ENCODE data around the gene LYPD4.

The LYPD4 gene
- 0 reads per million in 3 donors for total RNA-seq

- no peak for DNase-seq
- H3K4me1 ChIP-seq (ENCODE audit: control insufficient read depth, insufficient read depth, low read length, poor library complexity, severe bottlenecking) = no peaks in the 10 kb centered on the region
- H3K4me3 ChIP-seq (ENCODE audit: insufficient read depth, low read depth, low read length, poor library complexity, severe bottlenecking) = no peak within 1 kb of the TSS
- no peaks in the 10 kb centered on the region for H3K36me3 ChIP-seq (ENCODE audit: control insufficient read depth, insufficient read depth, low read length)
- H3K9me3 ChIP-seq (ENCODE audit: control insufficient read depth, low read length) = no peaks in the 10 kb centered on the region
- no peak within 1 kb of the TSS for H3K27ac ChIP-seq (ENCODE audit: insufficient read depth, low read length, poor library complexity, severe bottlenecking)
- no peaks in the 10 kb centered on the region for H3K27me3 ChIP-seq (replicated peaks; ENCODE audit: control insufficient read depth, insufficient read depth, low read length, poor library complexity, severe bottlenecking)
Measured at GRCh38 chr19:41844601-41845000, at the start of gene LYPD4. Gene LYPD4, minus strand, starts transcription at chr19:41844683. Its CDS starts 5,398 bp downstream, at chr19:41839285.

DNA sequence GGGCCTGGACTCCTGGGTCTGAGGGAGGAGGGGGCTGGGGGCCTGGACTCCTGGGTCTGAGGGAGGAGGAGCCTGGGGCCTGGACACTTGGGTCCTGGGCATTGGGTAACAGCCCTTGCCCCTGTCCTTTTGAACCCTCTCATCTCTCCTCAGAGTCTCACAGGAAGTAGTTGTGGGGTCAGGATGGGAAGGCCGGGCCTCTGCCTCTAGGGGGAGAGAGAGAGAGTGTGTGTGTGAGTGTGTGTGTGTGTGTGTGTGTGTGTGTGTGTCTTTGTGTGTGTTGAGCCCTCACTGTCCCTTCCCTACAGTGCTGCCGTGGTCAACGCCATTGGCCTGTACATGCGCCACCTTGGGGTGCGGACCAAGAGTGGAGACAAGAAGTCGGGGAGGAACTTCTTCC lies 49.4 kb upstream of the LYPD4 start:
- Histone ChIP-seq H3K4me1 (ENCODE audit: control insufficient read depth, insufficient read depth, low read length, poor library complexity, severe bottlenecking) (peaks cover 42% of the 10 kb centered on the region), H3K36me3 (ENCODE audit: control insufficient read depth, insufficient read depth, low read length) (peaks cover 84% of the 10 kb centered on the region), H3K4me3 (ENCODE audit: insufficient read depth, low read depth, low read length, poor library complexity, severe bottlenecking) (no peak overlapping the region), H3K9me3 (ENCODE audit: control insufficient read depth, low read length) (no peaks in the 10 kb centered on the region), H3K27ac (ENCODE audit: insufficient read depth, low read length, poor library complexity, severe bottlenecking) (peak overlapping the region; percentile 53), H3K27me3 (replicated peaks; ENCODE audit: control insufficient read depth, insufficient read depth, low read length, poor library complexity, severe bottlenecking) (no peaks in the 10 kb centered on the region)
- no peak for DNase-seq

- Histone ChIP-seq H3K27ac (ENCODE audit: insufficient read depth, low read length, poor library complexity, severe bottlenecking) (peak overlapping the region; percentile 45), H3K36me3 (ENCODE audit: control insufficient read depth, insufficient read depth, low read length) (peaks cover 74% of the 10 kb centered on the region), H3K4me3 (ENCODE audit: insufficient read depth, low read depth, low read length, poor library complexity, severe bottlenecking) (no peak overlapping the region), H3K4me1 (ENCODE audit: control insufficient read depth, insufficient read depth, low read length, poor library complexity, severe bottlenecking) (peaks cover 57% of the 10 kb centered on the region), H3K9me3 (ENCODE audit: control insufficient read depth, low read length) (no peaks in the 10 kb centered on the region), H3K27me3 (replicated peaks; ENCODE audit: control insufficient read depth, insufficient read depth, low read length, poor library complexity, severe bottlenecking) (no peaks in the 10 kb centered on the region)
- DNase-seq = no peak
Measured at GRCh38 chr19:41892173-41892902, 47.9 kb upstream of the LYPD4 start.

- no peak for DNase-seq
- H3K27ac ChIP-seq (ENCODE audit: insufficient read depth, low read length, poor library complexity, severe bottlenecking) = no peak overlapping the region
- peaks cover 62% of the 10 kb centered on the region for H3K36me3 ChIP-seq (ENCODE audit: control insufficient read depth, insufficient read depth, low read length)
- H3K9me3 ChIP-seq (ENCODE audit: control insufficient read depth, low read length) = no peaks in the 10 kb centered on the region
- H3K4me1 ChIP-seq (ENCODE audit: control insufficient read depth, insufficient read depth, low read length, poor library complexity, severe bottlenecking) = peaks cover 68% of the 10 kb centered on the region
- no peaks in the 10 kb centered on the region for H3K27me3 ChIP-seq (replicated peaks; ENCODE audit: control insufficient read depth, insufficient read depth, low read length, poor library complexity, severe bottlenecking)
- H3K4me3 ChIP-seq (ENCODE audit: insufficient read depth, low read depth, low read length, poor library complexity, severe bottlenecking) = no peak overlapping the region
Measured at GRCh38 chr19:41890936-41891335, 46.5 kb upstream of the LYPD4 start.

DNA sequence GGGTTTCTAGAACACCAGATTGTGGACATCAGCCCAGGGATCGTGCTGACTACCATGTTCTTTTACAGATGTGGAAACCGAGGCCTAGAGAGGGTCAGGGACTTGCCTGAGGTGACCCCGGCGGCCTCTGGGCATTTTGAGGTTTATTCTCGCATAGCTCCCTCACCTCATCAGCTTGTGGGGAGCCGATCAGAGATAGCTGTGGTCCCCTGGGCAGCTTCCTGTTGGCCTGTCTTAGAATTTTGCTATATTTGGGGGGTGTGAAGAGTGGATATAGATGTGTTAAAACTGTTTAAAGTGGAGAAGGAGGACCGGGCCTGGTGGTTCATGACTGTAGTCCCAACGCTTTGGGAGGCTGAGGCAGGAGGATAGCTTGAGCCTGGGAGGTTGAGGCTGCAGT lies 45.4 kb upstream of the LYPD4 start:
- Histone ChIP-seq H3K4me3 (ENCODE audit: insufficient read depth, low read depth, low read length, poor library complexity, severe bottlenecking) (no peak overlapping the region), H3K27ac (ENCODE audit: insufficient read depth, low read length, poor library complexity, severe bottlenecking) (peak overlapping the region; percentile 4), H3K4me1 (ENCODE audit: control insufficient read depth, insufficient read depth, low read length, poor library complexity, severe bottlenecking) (peaks cover 72% of the 10 kb centered on the region), H3K9me3 (ENCODE audit: control insufficient read depth, low read length) (no peaks in the 10 kb centered on the region), H3K36me3 (ENCODE audit: control insufficient read depth, insufficient read depth, low read length) (peaks cover 51% of the 10 kb centered on the region), H3K27me3 (replicated peaks; ENCODE audit: control insufficient read depth, insufficient read depth, low read length, poor library complexity, severe bottlenecking) (no peaks in the 10 kb centered on the region)
- DNase-seq = no peak

- Histone ChIP-seq H3K36me3 (ENCODE audit: control insufficient read depth, insufficient read depth, low read length) (peaks cover 42% of the 10 kb centered on the region), H3K9me3 (ENCODE audit: control insufficient read depth, low read length) (no peaks in the 10 kb centered on the region), H3K4me3 (ENCODE audit: insufficient read depth, low read depth, low read length, poor library complexity, severe bottlenecking) (no peak overlapping the region), H3K27me3 (replicated peaks; ENCODE audit: control insufficient read depth, insufficient read depth, low read length, poor library complexity, severe bottlenecking) (no peaks in the 10 kb centered on the region), H3K4me1 (ENCODE audit: control insufficient read depth, insufficient read depth, low read length, poor library complexity, severe bottlenecking) (peaks cover 73% of the 10 kb centered on the region), H3K27ac (ENCODE audit: insufficient read depth, low read length, poor library complexity, severe bottlenecking) (peak overlapping the region; percentile 92)
- no peak for DNase-seq
Measured at GRCh38 chr19:41888926-41889325, 44.4 kb upstream of the LYPD4 start.

DNA sequence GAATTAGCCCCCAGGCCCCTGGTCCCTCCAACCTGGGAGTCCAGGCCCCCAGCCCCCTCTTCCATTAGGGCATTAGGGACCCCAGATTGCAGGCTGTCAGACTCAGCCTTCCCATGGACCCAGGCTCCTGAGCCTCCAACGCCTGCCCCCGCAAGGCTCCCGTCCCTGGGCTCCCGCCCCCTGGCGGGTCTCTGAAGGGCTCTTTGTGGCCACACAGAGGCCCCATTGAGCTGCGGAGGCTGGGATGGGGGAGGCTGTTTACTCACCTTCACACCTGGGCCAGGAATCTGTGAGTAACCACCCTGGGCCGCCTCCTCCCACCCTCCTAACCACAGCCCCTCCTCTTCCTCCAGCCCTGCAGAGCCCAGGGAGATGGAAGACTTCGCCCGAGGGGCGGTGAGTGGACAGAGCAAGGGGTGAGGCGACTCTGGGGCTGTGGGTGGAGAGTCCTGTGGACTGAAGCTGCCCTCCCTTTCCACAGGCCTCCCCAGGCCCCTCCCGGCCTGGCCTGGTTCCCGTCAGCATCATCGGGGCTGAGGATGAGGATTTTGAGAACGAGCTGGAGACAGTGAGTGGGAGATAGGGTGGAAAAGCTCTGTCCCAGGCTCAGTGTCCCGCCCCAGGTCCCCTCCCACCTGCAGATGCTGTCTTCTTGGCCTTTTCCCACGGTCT lies 43.4 kb upstream of the LYPD4 start:
- Histone ChIP-seq H3K4me3 (ENCODE audit: insufficient read depth, low read depth, low read length, poor library complexity, severe bottlenecking) (peak overlapping the region; percentile 64), H3K4me1 (ENCODE audit: control insufficient read depth, insufficient read depth, low read length, poor library complexity, severe bottlenecking) (peaks cover 70% of the 10 kb centered on the region)

DNA sequence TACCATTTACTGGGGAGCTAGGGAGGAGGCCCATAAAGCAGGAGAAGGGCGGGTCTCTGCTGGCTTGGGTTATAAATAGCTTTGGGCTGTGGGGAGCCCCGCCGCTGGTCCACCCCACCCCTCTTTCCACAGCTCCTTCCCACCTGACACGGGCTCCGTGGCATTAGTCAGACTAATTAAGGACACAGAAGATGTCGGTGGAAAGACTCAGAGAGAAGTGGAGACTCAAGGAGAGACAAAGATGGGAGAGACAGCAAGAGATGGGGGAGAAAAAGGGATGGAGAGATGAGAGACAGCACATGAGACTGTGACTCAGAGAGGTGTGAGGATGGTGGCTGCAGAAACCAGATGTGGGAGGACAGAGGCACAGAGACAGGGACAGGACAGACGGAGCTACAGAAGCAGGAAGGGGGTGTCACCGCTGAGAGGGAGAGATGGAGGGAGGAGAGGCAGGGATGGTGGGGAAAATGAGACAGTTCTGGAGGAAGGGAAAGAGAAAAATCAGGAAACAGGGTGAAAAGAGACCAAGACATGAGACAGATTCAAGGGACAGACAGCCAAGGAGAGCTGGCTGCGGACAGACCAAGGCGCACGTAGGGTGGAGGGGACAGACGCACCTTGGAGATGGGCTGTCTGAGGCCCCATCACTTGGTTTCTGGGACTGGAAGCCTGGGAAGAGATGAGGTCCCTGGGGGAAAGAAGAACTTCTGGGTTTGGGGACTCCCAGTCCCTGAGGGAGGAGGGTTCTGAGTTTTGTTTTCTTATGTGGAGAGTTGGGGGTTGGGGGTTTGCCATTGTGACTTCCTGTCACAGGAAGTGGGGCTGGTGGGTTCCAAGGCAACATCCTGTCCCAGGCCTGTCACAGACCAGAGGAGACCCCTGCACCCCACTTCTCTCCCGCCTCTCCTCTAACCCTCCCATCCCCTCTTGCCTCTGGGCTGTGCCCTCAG lies 42.6 kb upstream of the LYPD4 start:
- Histone ChIP-seq H3K27ac (ENCODE audit: insufficient read depth, low read length, poor library complexity, severe bottlenecking) (peak overlapping the region; percentile 92), H3K4me1 (ENCODE audit: control insufficient read depth, insufficient read depth, low read length, poor library complexity, severe bottlenecking) (peaks cover 68% of the 10 kb centered on the region), H3K36me3 (ENCODE audit: control insufficient read depth, insufficient read depth, low read length) (peaks cover 28% of the 10 kb centered on the region), H3K9me3 (ENCODE audit: control insufficient read depth, low read length) (no peaks in the 10 kb centered on the region), H3K27me3 (replicated peaks; ENCODE audit: control insufficient read depth, insufficient read depth, low read length, poor library complexity, severe bottlenecking) (no peaks in the 10 kb centered on the region), H3K4me3 (ENCODE audit: insufficient read depth, low read depth, low read length, poor library complexity, severe bottlenecking) (peak overlapping the region; percentile 64)
- DNase-seq = peak; percentile 53 to 64 (median 55)

More for the DNA sequence above, 43.4 kb upstream of the LYPD4 start:
- Histone ChIP-seq H3K36me3 (ENCODE audit: control insufficient read depth, insufficient read depth, low read length) (peaks cover 37% of the 10 kb centered on the region), H3K9me3 (ENCODE audit: control insufficient read depth, low read length) (no peaks in the 10 kb centered on the region), H3K27me3 (replicated peaks; ENCODE audit: control insufficient read depth, insufficient read depth, low read length, poor library complexity, severe bottlenecking) (no peaks in the 10 kb centered on the region), H3K27ac (ENCODE audit: insufficient read depth, low read length, poor library complexity, severe bottlenecking) (peak overlapping the region; percentile 92)
- DNase-seq = peak; percentile 69 to 82 (median 82)

DNA sequence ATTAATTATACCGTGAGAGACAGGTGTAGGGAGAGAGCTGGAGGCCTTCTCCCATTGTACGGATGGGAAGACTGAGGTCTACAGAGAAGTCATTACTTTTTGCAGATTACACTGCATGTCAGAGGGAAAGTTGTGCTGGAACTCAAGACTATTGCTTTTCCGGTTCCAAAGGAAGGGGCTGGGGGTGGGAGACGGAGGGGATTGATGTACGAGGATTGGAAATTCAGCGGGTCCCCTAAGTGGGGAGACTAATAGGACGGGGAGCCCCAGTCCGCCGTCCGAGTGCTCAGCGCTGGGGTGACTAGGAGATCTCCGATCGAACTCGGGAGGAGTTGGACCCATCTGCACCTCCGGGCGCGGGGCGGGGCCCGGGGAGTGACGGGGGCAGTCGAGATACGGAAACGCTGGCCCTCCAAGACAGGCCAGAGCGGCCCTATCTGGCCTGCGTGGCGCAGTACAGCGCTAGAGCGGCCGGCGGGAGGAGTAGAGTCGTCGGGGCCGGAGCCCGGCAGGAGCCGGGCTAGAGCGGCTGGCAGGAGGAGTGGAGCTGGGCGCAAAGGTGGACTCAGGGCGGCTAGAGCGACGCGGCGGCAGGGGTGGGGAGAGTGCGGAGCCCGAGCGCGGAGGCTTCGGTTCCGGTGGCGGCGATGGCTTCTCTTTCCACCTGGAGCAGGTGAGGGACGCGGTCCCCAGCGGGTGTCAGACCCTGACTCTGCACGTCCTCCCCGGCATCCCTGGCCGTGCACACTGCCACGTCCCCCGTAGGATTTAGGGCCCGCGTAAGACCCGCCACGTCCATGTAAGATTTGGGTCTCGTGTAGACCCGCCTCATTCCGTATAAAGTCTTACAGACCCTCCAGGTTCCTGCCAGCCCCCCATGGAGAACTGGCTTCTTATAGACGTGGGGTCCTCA lies 39.6 kb upstream of the LYPD4 start:
- DNase-seq = peak; percentile 69 to 76 (median 73)
- H3K4me3 ChIP-seq (ENCODE audit: insufficient read depth, low read depth, low read length, poor library complexity, severe bottlenecking) = peak overlapping the region; percentile 80
- peaks cover 77% of the 10 kb centered on the region for H3K4me1 ChIP-seq (ENCODE audit: control insufficient read depth, insufficient read depth, low read length, poor library complexity, severe bottlenecking)
- H3K27me3 ChIP-seq (replicated peaks; ENCODE audit: control insufficient read depth, insufficient read depth, low read length, poor library complexity, severe bottlenecking) = no peaks in the 10 kb centered on the region
- peak overlapping the region; percentile 92 for H3K27ac ChIP-seq (ENCODE audit: insufficient read depth, low read length, poor library complexity, severe bottlenecking)
- peaks cover 7% of the 10 kb centered on the region for H3K36me3 ChIP-seq (ENCODE audit: control insufficient read depth, insufficient read depth, low read length)
- no peaks in the 10 kb centered on the region for H3K9me3 ChIP-seq (ENCODE audit: control insufficient read depth, low read length)
